Activated CD4-positive, alpha-beta memory T cell treated with anti-CD3 and anti-CD28 coated beads, Interleukin-2, amount 10 ng/mL, durations not matched to agents 7 days and 5 days (primary cell): ENCODE measurements around the gene ANKRD27. TPM values are rescaled to one million over a fixed set of nuclear protein-coding genes. Genes with fewer than 3 reads are reported as not detected.
A peak's percentile ranks its signal among the peaks of the same experiment; 100 is the strongest.
"Not testable (repeated sequence)": the region's sequence is repeated elsewhere in the genome, so short reads cannot be mapped to it uniquely, and the experiment has no call there.

Source experiments
- CTCF ChIA-PET: fragments of 350-600 bp; sonication (Branson Sonifier 250); formaldehyde crosslinking; loops from one replicate; lab custom pipeline; 2021; ENCODE audit warnings: antibody characterized with exemption, inconsistent platforms; lab: Charles Lee
- POLR2A ChIA-PET: fragments of 350-600 bp; sonication (Branson Sonifier 250); formaldehyde crosslinking; loops from one replicate; lab custom pipeline; 2021; ENCODE audit warnings: antibody characterized with exemption; lab: Charles Lee
- DNase-seq: peaks from one replicate; pipeline ENCODE4 v3.0.0-alpha.2; 2020
- H3K27ac Mint-ChIP-seq: one replicate; pipeline ENCODE4 v1.8.0; 2021; ENCODE audit warnings: mild to moderate bottlenecking, mixed read lengths
- H3K27me3 Mint-ChIP-seq: one replicate; pipeline ENCODE4 v1.8.0; 2021; ENCODE audit warnings: mixed read lengths
- H3K36me3 Mint-ChIP-seq: one replicate; pipeline ENCODE4 v1.8.0; 2021; ENCODE audit warnings: low read depth, mixed read lengths
- H3K4me1 Mint-ChIP-seq: one replicate; pipeline ENCODE4 v1.8.0; 2021; ENCODE audit warnings: mixed read lengths
- H3K4me3 Mint-ChIP-seq: one replicate; pipeline ENCODE4 v1.8.0; 2021; ENCODE audit warnings: mild to moderate bottlenecking, mixed read lengths
- H3K9me3 Mint-ChIP-seq: one replicate; pipeline ENCODE4 v1.8.0; 2021; ENCODE audit warnings: mixed read lengths
- total RNA-seq, 2 experiments: library from RNA; stranded (reverse); gene quantifications; one replicate each; pipeline ENCODE4 v1.2.3, GENCODE V29; 2021

Gene ANKRD27
- total RNA-seq, 2 experiments from 2014 or later = 40.4 to 40.6 TPM

GRCh38 chr19:32607479-32607878 is 67.5 kb downstream of the ANKRD27 start:
- ChIA-PET POLR2A (no interaction called here), CTCF (interaction anchor here (0.7 kb wide), 1 partner anchor 9 kb away, joined by 4 read pairs; no protein-coding TSS in a partner anchor)
- peaks cover 21% of the 10 kb centered on the region for H3K36me3 Mint-ChIP-seq
- no peaks in the 10 kb centered on the region for H3K27me3 Mint-ChIP-seq
- no peaks in the 10 kb centered on the region for H3K9me3 Mint-ChIP-seq
- no peak overlapping the region for H3K27ac Mint-ChIP-seq
- H3K4me3 Mint-ChIP-seq = no peak overlapping the region
- DNase-seq = no peak
- no peaks in the 10 kb centered on the region for H3K4me1 Mint-ChIP-seq

- Mint-ChIP-seq H3K9me3 (no peaks in the 10 kb centered on the region), H3K27me3 (no peaks in the 10 kb centered on the region), H3K36me3 (peaks cover 24% of the 10 kb centered on the region), H3K4me3 (no peak overlapping the region), H3K4me1 (no peaks in the 10 kb centered on the region), H3K27ac (no peak overlapping the region)
- ChIA-PET POLR2A (no interaction called here), CTCF (interaction anchor here (0.6 kb wide), 2 partner anchors 332 to 485 kb away, joined by 3 to 4 read pairs; no protein-coding TSS in a partner anchor)
- no peak for DNase-seq
These were observed 68.7 kb downstream of the ANKRD27 start for GRCh38 chr19:32606289-32606688.

- Mint-ChIP-seq H3K27me3 (no peaks in the 10 kb centered on the region), H3K9me3 (no peaks in the 10 kb centered on the region), H3K36me3 (peaks cover 24% of the 10 kb centered on the region), H3K4me3 (no peak overlapping the region), H3K27ac (no peak overlapping the region), H3K4me1 (no peaks in the 10 kb centered on the region)
- no peak for DNase-seq
- POLR2A ChIA-PET = no interaction called here
- CTCF ChIA-PET = no interaction called here
These were observed 69.4 kb downstream of the ANKRD27 start for GRCh38 chr19:32605544-32605943.

- DNase-seq = no peak
- ChIA-PET POLR2A (no interaction called here), CTCF (no interaction called here)
- Mint-ChIP-seq H3K4me1 (peaks cover 6% of the 10 kb centered on the region), H3K36me3 (peaks cover 27% of the 10 kb centered on the region), H3K27ac (no peak overlapping the region), H3K9me3 (no peaks in the 10 kb centered on the region), H3K27me3 (no peaks in the 10 kb centered on the region), H3K4me3 (no peak overlapping the region)
These were observed 71.0 kb downstream of the ANKRD27 start for GRCh38 chr19:32603961-32604360.

GRCh38 chr19:32599736-32600157 is 75.2 kb downstream of the ANKRD27 start:
- Mint-ChIP-seq H3K36me3 (peaks cover 47% of the 10 kb centered on the region), H3K9me3 (no peaks in the 10 kb centered on the region), H3K4me1 (peaks cover 8% of the 10 kb centered on the region), H3K27ac (no peak overlapping the region), H3K4me3 (no peak overlapping the region), H3K27me3 (no peaks in the 10 kb centered on the region)
- POLR2A ChIA-PET = interaction anchor here (0.9 to 1.1 kb wide), 2 partner anchors 48 to 92 kb away, joined by 3 read pairs; partner anchors contain the start of gene NUDT19
- DNase-seq = peak; percentile 44
- CTCF ChIA-PET = interaction anchor here (0.7 to 1.0 kb wide), 7 partner anchors 13 to 676 kb away, joined by 3 to 4 read pairs (median 4); partner anchors contain the start of gene ANKRD27

GRCh38 chr19:32599258-32599657 is 75.7 kb downstream of the ANKRD27 start:
- Mint-ChIP-seq H3K36me3 (peaks cover 49% of the 10 kb centered on the region), H3K4me3 (no peak overlapping the region), H3K4me1 (peaks cover 8% of the 10 kb centered on the region), H3K27me3 (no peaks in the 10 kb centered on the region), H3K27ac (no peak overlapping the region), H3K9me3 (no peaks in the 10 kb centered on the region)
- DNase-seq = no peak
- ChIA-PET CTCF (interaction anchor here (0.6 to 1.0 kb wide), 4 partner anchors 8 to 676 kb away, joined by 3 to 4 read pairs (median 4); no protein-coding TSS in a partner anchor), POLR2A (interaction anchor here (1.1 kb wide), 1 partner anchor 92 kb away, joined by 3 read pairs; the partner anchor contains the start of gene NUDT19)

GRCh38 chr19:32598022-32598421 is 77.0 kb downstream of the ANKRD27 start:
- Mint-ChIP-seq H3K9me3 (no peaks in the 10 kb centered on the region), H3K36me3 (peaks cover 54% of the 10 kb centered on the region), H3K27me3 (no peaks in the 10 kb centered on the region), H3K27ac (no peak overlapping the region), H3K4me3 (no peak overlapping the region), H3K4me1 (peaks cover 8% of the 10 kb centered on the region)
- POLR2A ChIA-PET = no interaction called here
- CTCF ChIA-PET = no interaction called here
- no peak for DNase-seq

- Mint-ChIP-seq H3K4me3 (no peak overlapping the region), H3K36me3 (peaks cover 64% of the 10 kb centered on the region)
- POLR2A ChIA-PET = interaction anchor here (1.5 kb wide), 1 partner anchor 96 kb away, joined by 3 read pairs; no protein-coding TSS in a partner anchor
These were observed 79.5 kb downstream of the ANKRD27 start for GRCh38 chr19:32595491-32595890.

GRCh38 chr19:32594021-32594420 is 81.0 kb downstream of the ANKRD27 start:
- Mint-ChIP-seq H3K4me3 (no peak overlapping the region), H3K4me1 (peaks cover 2% of the 10 kb centered on the region), H3K27me3 (no peaks in the 10 kb centered on the region), H3K27ac (no peak overlapping the region), H3K36me3 (peaks cover 63% of the 10 kb centered on the region), H3K9me3 (no peaks in the 10 kb centered on the region)
- ChIA-PET POLR2A (no interaction called here), CTCF (no interaction called here)
- DNase-seq = no peak

More at GRCh38 chr19:32595491-32595890, 79.5 kb downstream of the ANKRD27 start:
- Mint-ChIP-seq H3K27me3 (no peaks in the 10 kb centered on the region), H3K27ac (no peak overlapping the region), H3K4me1 (peaks cover 8% of the 10 kb centered on the region), H3K9me3 (no peaks in the 10 kb centered on the region)
- no peak for DNase-seq
- CTCF ChIA-PET = no interaction called here

GRCh38 chr19:32587747-32588504 is 87.1 kb downstream of the ANKRD27 start:
- H3K4me3 Mint-ChIP-seq, CTCF ChIA-PET, H3K27me3 Mint-ChIP-seq: not testable (repeated sequence)

GRCh38 chr19:32581705-32582179 is 93.2 kb downstream of the ANKRD27 start:
- CTCF ChIA-PET = interaction anchor here (0.6 to 1.1 kb wide), 3 partner anchors 11 to 561 kb away, joined by 3 to 4 read pairs (median 3); no protein-coding TSS in a partner anchor
- DNase-seq = no peak

More at GRCh38 chr19:32587747-32588504, 87.1 kb downstream of the ANKRD27 start:
- Mint-ChIP-seq H3K4me1 (peaks cover 25% of the 10 kb centered on the region), H3K36me3 (peaks cover 62% of the 10 kb centered on the region)
- H3K9me3 Mint-ChIP-seq, DNase-seq, H3K27ac Mint-ChIP-seq, POLR2A ChIA-PET: not testable (repeated sequence)

GRCh38 chr19:32580901-32581704 is 93.9 kb downstream of the ANKRD27 start, which contains the start of gene PDCD5:
TSS of gene PDCD5 (plus strand) at chr19:32581190. CDS start at chr19:32581262, 72 bp downstream.
- CTCF ChIA-PET = interaction anchor here (0.6 to 1.1 kb wide), 3 partner anchors 11 to 1898 kb away, joined by 3 read pairs; no protein-coding TSS in a partner anchor
- Mint-ChIP-seq H3K27me3 (peaks cover 5% of the 10 kb centered on the region), H3K36me3 (peaks cover 30% of the 10 kb centered on the region), H3K4me3 (peak within 1 kb of the TSS; percentile 91), H3K27ac (peak within 1 kb of the TSS; percentile 79), H3K4me1 (peaks cover 30% of the 10 kb centered on the region), H3K9me3 (no peaks in the 10 kb centered on the region)
- DNase-seq = peak; percentile 97
- POLR2A ChIA-PET = interaction anchor here (0.6 to 2.6 kb wide), 11 partner anchors 8 to 236 kb away, joined by 3 to 11 read pairs (median 5); partner anchors contain the start of genes DPY19L3, NUDT19, RGS9BP and ZNF507

More at GRCh38 chr19:32581705-32582179, 93.2 kb downstream of the ANKRD27 start:
- Mint-ChIP-seq H3K36me3 (peaks cover 37% of the 10 kb centered on the region), H3K4me1 (peaks cover 36% of the 10 kb centered on the region), H3K27me3 (peaks cover 5% of the 10 kb centered on the region), H3K27ac (peak overlapping the region; percentile 71), H3K9me3 (no peaks in the 10 kb centered on the region), H3K4me3 (peak overlapping the region; percentile 88)
- POLR2A ChIA-PET = interaction anchor here (1.2 to 2.6 kb wide), 9 partner anchors 9 to 236 kb away, joined by 3 to 11 read pairs (median 5); partner anchors contain the start of genes DPY19L3, NUDT19, RGS9BP and ZNF507
